ENCODE measurements around the gene MAP3K14.

Gene MAP3K14

DNA sequence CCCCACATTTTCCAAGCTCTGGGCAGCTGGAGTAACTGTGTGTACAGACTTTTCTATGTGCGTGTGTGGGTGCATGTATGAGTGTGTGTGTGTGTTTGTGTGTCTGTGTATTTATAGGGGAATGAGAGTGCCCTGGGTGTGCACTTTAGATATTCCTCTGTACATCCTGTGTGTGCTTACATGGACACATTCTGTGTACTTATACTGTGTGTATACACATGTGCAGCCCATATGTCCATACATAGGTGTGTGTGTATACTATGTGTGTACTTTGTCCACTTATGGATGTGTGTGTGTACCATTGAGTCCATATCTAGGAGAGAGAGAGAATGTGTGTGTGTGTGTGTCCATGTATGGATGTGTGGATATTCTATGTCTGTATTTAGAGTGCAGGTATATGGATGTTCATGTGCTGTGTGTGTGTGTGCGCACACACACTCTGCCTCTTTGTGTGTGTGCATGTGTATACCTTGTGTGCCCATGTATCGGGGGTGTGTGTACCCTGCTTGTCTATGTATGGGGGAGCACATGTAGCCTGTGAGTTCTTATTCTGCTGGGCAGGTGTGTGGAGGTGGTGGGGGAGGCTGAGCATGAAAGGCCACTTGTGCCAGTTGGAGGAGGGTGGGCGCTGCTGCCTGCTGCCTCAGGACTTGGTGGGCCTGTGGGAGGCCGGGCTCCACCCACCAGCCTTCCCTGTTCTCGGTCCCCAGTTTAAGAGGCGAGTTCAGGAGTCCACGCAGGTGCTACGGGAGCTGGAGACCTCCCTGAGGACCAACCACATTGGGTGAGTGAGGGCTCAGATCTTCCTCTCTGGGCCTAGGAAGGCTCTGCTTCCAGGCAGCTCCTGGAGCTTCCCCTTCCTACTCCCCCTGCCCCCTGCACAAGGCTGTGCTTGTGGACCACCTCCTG, 84.1 kb downstream of the MAP3K14 start:
- Histone ChIP-seq H3K4me1 (ENCODE audit: low read length) (peaks cover 42% of the 10 kb centered on the region), H3K27ac (ENCODE audit: low read length) (no peak overlapping the region), H3K9ac (ENCODE audit: low read length) (no peak overlapping the region), H3K36me3 (replicated peaks; ENCODE audit: low read depth, low read length) (peaks cover 10% of the 10 kb centered on the region), H3K4me3 (ENCODE audit: low read length) (no peak overlapping the region), H3K9me3 (ENCODE audit: insufficient read depth, low read length) (no peaks in the 10 kb centered on the region), H2AFZ (ENCODE audit: low read depth, low read length) (no peak overlapping the region), H4K20me1 (ENCODE audit: insufficient read depth, low read length) (peaks cover 8% of the 10 kb centered on the region), H3K27me3 (ENCODE audit: low read depth, low read length) (no peaks in the 10 kb centered on the region), H3K79me2 (ENCODE audit: low read length) (peaks cover 34% of the 10 kb centered on the region), H3K4me2 (ENCODE audit: low read length) (no peak overlapping the region)
- TF ChIP-seq EZH2phosphoT487 (IDR thresholded peaks at IDR 0.05; ENCODE audit: low read depth): no peak
- TF ChIP-seq, protein P1, sequence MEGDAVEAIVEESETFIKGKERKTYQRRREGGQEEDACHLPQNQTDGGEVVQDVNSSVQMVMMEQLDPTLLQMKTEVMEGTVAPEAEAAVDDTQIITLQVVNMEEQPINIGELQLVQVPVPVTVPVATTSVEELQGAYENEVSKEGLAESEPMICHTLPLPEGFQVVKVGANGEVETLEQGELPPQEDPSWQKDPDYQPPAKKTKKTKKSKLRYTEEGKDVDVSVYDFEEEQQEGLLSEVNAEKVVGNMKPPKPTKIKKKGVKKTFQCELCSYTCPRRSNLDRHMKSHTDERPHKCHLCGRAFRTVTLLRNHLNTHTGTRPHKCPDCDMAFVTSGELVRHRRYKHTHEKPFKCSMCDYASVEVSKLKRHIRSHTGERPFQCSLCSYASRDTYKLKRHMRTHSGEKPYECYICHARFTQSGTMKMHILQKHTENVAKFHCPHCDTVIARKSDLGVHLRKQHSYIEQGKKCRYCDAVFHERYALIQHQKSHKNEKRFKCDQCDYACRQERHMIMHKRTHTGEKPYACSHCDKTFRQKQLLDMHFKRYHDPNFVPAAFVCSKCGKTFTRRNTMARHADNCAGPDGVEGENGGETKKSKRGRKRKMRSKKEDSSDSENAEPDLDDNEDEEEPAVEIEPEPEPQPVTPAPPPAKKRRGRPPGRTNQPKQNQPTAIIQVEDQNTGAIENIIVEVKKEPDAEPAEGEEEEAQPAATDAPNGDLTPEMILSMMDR (IDR thresholded peaks at IDR 0.05; ENCODE audit: low read depth, low read length): no peak

GRCh38 chr17:45231481-45232116, 85.2 kb downstream of the MAP3K14 start:
- no peak overlapping the region for H3K4me2 ChIP-seq (ENCODE audit: low read length)
- no peak overlapping the region for H2AFZ ChIP-seq (ENCODE audit: low read depth, low read length)
- H3K4me3 ChIP-seq (ENCODE audit: low read length): no peak overlapping the region
- H3K27me3 ChIP-seq (ENCODE audit: low read depth, low read length): no peaks in the 10 kb centered on the region
- TF ChIP-seq, protein P1 (IDR thresholded peaks at IDR 0.05; ENCODE audit: low read depth, low read length): peak; percentile 36
- TF ChIP-seq EZH2phosphoT487 (IDR thresholded peaks at IDR 0.05; ENCODE audit: low read depth): no peak
- H3K4me1 ChIP-seq (ENCODE audit: low read length): peaks cover 54% of the 10 kb centered on the region
- H3K79me2 ChIP-seq (ENCODE audit: low read length): peaks cover 46% of the 10 kb centered on the region
- no peak overlapping the region for H3K9ac ChIP-seq (ENCODE audit: low read length)
- H3K36me3 ChIP-seq (replicated peaks; ENCODE audit: low read depth, low read length): peaks cover 4% of the 10 kb centered on the region
- H3K9me3 ChIP-seq (ENCODE audit: insufficient read depth, low read length): no peaks in the 10 kb centered on the region
- peaks cover 8% of the 10 kb centered on the region for H4K20me1 ChIP-seq (ENCODE audit: insufficient read depth, low read length)
- H3K27ac ChIP-seq (ENCODE audit: low read length): no peak overlapping the region

- TF ChIP-seq EZH2phosphoT487 (IDR thresholded peaks at IDR 0.05; ENCODE audit: low read depth): no peak
- TF ChIP-seq, protein P1 (IDR thresholded peaks at IDR 0.05; ENCODE audit: low read depth, low read length): no peak
- Histone ChIP-seq H3K4me2 (ENCODE audit: low read length) (no peak overlapping the region), H3K4me3 (ENCODE audit: low read length) (no peak overlapping the region), H2AFZ (ENCODE audit: low read depth, low read length) (no peak overlapping the region), H3K27me3 (ENCODE audit: low read depth, low read length) (no peaks in the 10 kb centered on the region), H3K9ac (ENCODE audit: low read length) (no peak overlapping the region), H4K20me1 (ENCODE audit: insufficient read depth, low read length) (peaks cover 8% of the 10 kb centered on the region), H3K79me2 (ENCODE audit: low read length) (peaks cover 51% of the 10 kb centered on the region), H3K9me3 (ENCODE audit: insufficient read depth, low read length) (no peaks in the 10 kb centered on the region), H3K36me3 (replicated peaks; ENCODE audit: low read depth, low read length) (no peaks in the 10 kb centered on the region), H3K27ac (ENCODE audit: low read length) (no peak overlapping the region), H3K4me1 (ENCODE audit: low read length) (peaks cover 58% of the 10 kb centered on the region)
These were observed 85.9 kb downstream of the MAP3K14 start for GRCh38 chr17:45230787-45231480.

DNA sequence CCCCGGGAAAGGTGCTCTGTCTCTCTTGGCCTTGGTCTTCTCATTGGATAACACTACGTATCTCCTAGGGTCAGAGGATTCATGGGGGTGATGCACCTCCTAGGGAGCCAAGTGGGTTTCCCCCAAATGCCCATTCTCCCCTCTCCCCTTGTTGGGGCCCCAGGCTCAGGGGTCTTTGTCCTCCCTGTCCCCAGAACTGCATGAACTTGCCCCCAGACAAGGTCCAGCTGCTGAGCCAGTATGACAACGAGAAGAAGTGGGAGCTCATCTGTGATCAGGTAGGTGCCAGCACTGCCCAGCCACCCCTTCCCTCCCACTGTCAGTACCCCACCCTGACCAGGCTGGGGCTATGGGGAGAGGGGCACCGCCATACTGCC, 86.4 kb downstream of the MAP3K14 start:
- Histone ChIP-seq H3K9ac (ENCODE audit: low read length) (no peak overlapping the region), H3K27me3 (ENCODE audit: low read depth, low read length) (no peaks in the 10 kb centered on the region), H3K36me3 (replicated peaks; ENCODE audit: low read depth, low read length) (no peaks in the 10 kb centered on the region), H3K4me3 (ENCODE audit: low read length) (no peak overlapping the region), H3K9me3 (ENCODE audit: insufficient read depth, low read length) (no peaks in the 10 kb centered on the region), H3K4me1 (ENCODE audit: low read length) (peaks cover 63% of the 10 kb centered on the region), H3K4me2 (ENCODE audit: low read length) (no peak overlapping the region), H2AFZ (ENCODE audit: low read depth, low read length) (no peak overlapping the region), H4K20me1 (ENCODE audit: insufficient read depth, low read length) (peaks cover 7% of the 10 kb centered on the region), H3K27ac (ENCODE audit: low read length) (no peak overlapping the region; the same call in 1 of the 2 replicates), H3K79me2 (ENCODE audit: low read length) (peaks cover 56% of the 10 kb centered on the region)
- TF ChIP-seq, protein P1 (IDR thresholded peaks at IDR 0.05; ENCODE audit: low read depth, low read length): no peak
- no peak for TF ChIP-seq EZH2phosphoT487 (IDR thresholded peaks at IDR 0.05; ENCODE audit: low read depth)
